ENCODE data around the gene TMIE.

TMIE gene

GRCh38 chr3:46695177-46695961, 5.8 kb upstream of the TMIE start:
- no peak for DNase-seq (ENCODE audit: extremely low read depth, low read depth)
- H3K4me3 ChIP-seq (replicated peaks; ENCODE audit: low read depth, low read length), result no peak overlapping the region
- TF ChIP-seq CTCF (IDR thresholded peaks at IDR 0.05; ENCODE audit: low read depth, low read length, missing control alignments), result peak; percentile 43

GRCh38 chr3:46695962-46696894, 5.0 kb upstream of the TMIE start:
- no peak for TF ChIP-seq CTCF (IDR thresholded peaks at IDR 0.05; ENCODE audit: low read depth, low read length, missing control alignments)
- H3K4me3 ChIP-seq (replicated peaks; ENCODE audit: low read depth, low read length), result no peak overlapping the region
- DNase-seq (ENCODE audit: extremely low read depth, low read depth), result no peak

GRCh38 chr3:46699676-46700523, 1.3 kb upstream of the TMIE start:
- no peak overlapping the region for H3K4me3 ChIP-seq (replicated peaks; ENCODE audit: low read depth, low read length)
- no peak for TF ChIP-seq CTCF (IDR thresholded peaks at IDR 0.05; ENCODE audit: low read depth, low read length, missing control alignments)
- DNase-seq (ENCODE audit: extremely low read depth, low read depth), result no peak

- no peak overlapping the region for H3K4me3 ChIP-seq (replicated peaks; ENCODE audit: low read depth, low read length)
- TF ChIP-seq CTCF (IDR thresholded peaks at IDR 0.05; ENCODE audit: low read depth, low read length, missing control alignments), result no peak
- no peak for DNase-seq (ENCODE audit: extremely low read depth, low read depth)
Measured at GRCh38 chr3:46700772-46701171, 420 bp upstream of the TMIE start.

GRCh38 chr3:46702246-46703012, 1.2 kb downstream of the TMIE start:
- H3K4me3 ChIP-seq (replicated peaks; ENCODE audit: low read depth, low read length), result no peak overlapping the region
- TF ChIP-seq CTCF (IDR thresholded peaks at IDR 0.05; ENCODE audit: low read depth, low read length, missing control alignments), result no peak
- DNase-seq (ENCODE audit: extremely low read depth, low read depth), result no peak

Measured in HFF-Myc (cell line).